ENCODE results near the gene DIPK1A.

Gene DIPK1A

DNA sequence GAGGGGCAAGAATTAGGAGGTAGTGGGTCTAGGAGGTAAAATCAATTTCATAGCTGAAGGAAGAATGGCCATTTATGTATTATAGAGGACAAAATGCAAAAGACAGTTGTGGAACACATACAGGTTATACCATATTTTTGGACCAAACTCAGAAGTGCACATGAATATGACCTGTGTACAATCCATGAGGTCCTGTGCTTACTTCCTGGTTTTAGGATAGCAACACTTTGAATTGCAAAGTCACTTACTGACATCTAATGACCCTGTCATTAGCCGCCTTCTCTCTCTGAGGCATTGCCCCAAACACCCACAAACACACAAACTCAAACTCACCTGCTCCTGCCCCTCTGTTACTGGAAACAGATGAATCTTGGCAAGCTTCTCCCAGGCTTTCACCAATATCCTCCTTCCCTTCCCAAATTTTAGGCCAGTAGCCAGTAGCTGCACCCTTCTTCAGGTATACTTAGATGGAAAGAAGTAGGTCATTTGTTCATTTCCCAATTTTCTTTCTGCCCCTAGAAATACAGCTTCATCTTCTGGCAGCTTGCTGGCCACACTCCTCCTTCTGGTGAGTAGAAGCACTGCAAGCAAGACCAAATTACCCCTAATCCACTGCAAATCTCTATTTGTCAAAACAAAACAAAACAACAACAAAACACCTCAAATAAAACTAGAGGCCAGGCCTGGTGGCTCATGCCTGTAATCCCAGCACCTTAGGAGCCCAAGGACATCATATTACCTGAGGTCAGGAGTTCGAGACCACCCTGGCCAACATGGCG, 143.1 kb downstream of the DIPK1A start:
- Histone ChIP-seq H3K79me2 (ENCODE audit: control insufficient read depth, insufficient read depth, low read length, poor library complexity) (no peaks in the 10 kb centered on the region), H3K4me2 (ENCODE audit: low read length) (no peak overlapping the region), H2AFZ (ENCODE audit: insufficient read depth, low read length, poor library complexity) (no peak overlapping the region), H2BK120ac (ENCODE audit: insufficient read depth, low read length, poor library complexity) (no peak overlapping the region), H3K36me3 (ENCODE audit: control insufficient read depth in 1 of 2, insufficient read depth in 2 of 2, low read length in 2 of 2) (no peaks in the 10 kb centered on the region), H3K4me1 (ENCODE audit: control insufficient read depth in 1 of 2, insufficient read depth in 2 of 2, low read length in 2 of 2) (peaks cover 3% of the 10 kb centered on the region in 2 experiments), H2AK5ac (ENCODE audit: low read length) (no peak overlapping the region), H4K91ac (ENCODE audit: low read depth, low read length) (no peak overlapping the region), H3K18ac (ENCODE audit: low read length) (no peak overlapping the region), H3K27ac (ENCODE audit: low read depth, low read length) (no peak overlapping the region), H3K23ac (ENCODE audit: low read length) (no peak overlapping the region), H4K12ac (ENCODE audit: low read depth, low read length) (no peak overlapping the region), H3K79me1 (ENCODE audit: low read length) (peaks cover 2% of the 10 kb centered on the region), H3K4me3 (ENCODE audit: low read depth, low read length) (no peak overlapping the region), H3K9ac (ENCODE audit: low read length) (no peak overlapping the region), H3K14ac (ENCODE audit: low read length) (no peak overlapping the region), H2BK12ac (ENCODE audit: low read length) (peak overlapping the region; percentile 59), H3K9me3 (ENCODE audit: insufficient read depth, low read depth, low read length) (no peaks in the 10 kb centered on the region), H2BK5ac (ENCODE audit: low read depth, low read length, poor library complexity) (no peak overlapping the region), H3K4ac (ENCODE audit: low read depth, low read length) (no peak overlapping the region), H3K27me3 (ENCODE audit: insufficient read depth, low read length) (no peaks in the 10 kb centered on the region), H4K8ac (ENCODE audit: low read depth, low read length) (peak overlapping the region; percentile 82)
- DNase-seq: peak in 1 of 2 donors; percentile 60
- no CpG with 5 or more reads among the region's 3 CpGs for WGBS (ENCODE audit: extremely low coverage, insufficient coverage, insufficient read length)

- Histone ChIP-seq H4K12ac (ENCODE audit: low read depth, low read length) (no peak overlapping the region), H3K36me3 (ENCODE audit: control insufficient read depth in 1 of 2, insufficient read depth in 2 of 2, low read length in 2 of 2) (no peaks in the 10 kb centered on the region), H2BK12ac (ENCODE audit: low read length) (no peak overlapping the region), H3K23ac (ENCODE audit: low read length) (peak overlapping the region; percentile 85), H3K4me2 (ENCODE audit: low read length) (no peak overlapping the region), H2BK5ac (ENCODE audit: low read depth, low read length, poor library complexity) (no peak overlapping the region), H4K91ac (ENCODE audit: low read depth, low read length) (no peak overlapping the region), H3K27me3 (ENCODE audit: insufficient read depth, low read length) (no peaks in the 10 kb centered on the region), H3K9ac (ENCODE audit: low read length) (no peak overlapping the region), H3K79me1 (ENCODE audit: low read length) (peaks cover 2% of the 10 kb centered on the region), H4K8ac (ENCODE audit: low read depth, low read length) (no peak overlapping the region), H3K27ac (ENCODE audit: low read depth, low read length) (no peak overlapping the region), H3K14ac (ENCODE audit: low read length) (no peak overlapping the region), H3K9me3 (ENCODE audit: insufficient read depth, low read depth, low read length) (no peaks in the 10 kb centered on the region), H3K4ac (ENCODE audit: low read depth, low read length) (no peak overlapping the region), H2AK5ac (ENCODE audit: low read length) (no peak overlapping the region), H3K79me2 (ENCODE audit: control insufficient read depth, insufficient read depth, low read length, poor library complexity) (no peaks in the 10 kb centered on the region), H3K4me1 (ENCODE audit: control insufficient read depth in 1 of 2, insufficient read depth in 2 of 2, low read length in 2 of 2) (no peaks in the 10 kb centered on the region), H3K4me3 (ENCODE audit: low read depth, low read length) (no peak overlapping the region), H3K18ac (ENCODE audit: low read length) (no peak overlapping the region), H2BK120ac (ENCODE audit: insufficient read depth, low read length, poor library complexity) (no peak overlapping the region), H2AFZ (ENCODE audit: insufficient read depth, low read length, poor library complexity) (no peak overlapping the region)
- WGBS (ENCODE audit: extremely low coverage, insufficient coverage, insufficient read length): no CpG with 5 or more reads among the region's 1 CpG
- no peak for DNase-seq
Observed at GRCh38 chr1:92817137-92817697, 144.0 kb downstream of the DIPK1A start.

DNA sequence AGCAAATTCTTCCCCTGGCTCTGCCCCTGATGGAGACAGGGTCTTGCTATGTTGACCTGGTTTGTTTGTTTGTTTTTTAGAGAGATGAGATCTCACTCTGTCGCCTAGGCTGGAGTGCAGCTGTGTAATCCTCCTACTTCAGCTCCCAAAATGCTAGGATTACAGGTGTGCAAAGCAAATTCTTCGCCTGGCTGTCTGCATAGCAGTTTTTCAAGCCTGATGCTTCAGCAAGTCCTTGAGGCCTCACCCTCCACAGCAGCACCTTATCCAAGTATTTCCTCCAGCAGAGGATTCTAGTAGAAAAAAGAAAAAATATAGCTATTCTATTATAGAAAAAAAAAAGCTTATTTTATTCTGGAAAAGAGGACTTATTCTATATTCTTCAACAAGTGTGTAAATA, 144.5 kb downstream of the DIPK1A start:
- H3K79me2 ChIP-seq (ENCODE audit: control insufficient read depth, insufficient read depth, low read length, poor library complexity): no peaks in the 10 kb centered on the region
- no peak overlapping the region for H2BK120ac ChIP-seq (ENCODE audit: insufficient read depth, low read length, poor library complexity)
- DNase-seq: no peak
- no peaks in the 10 kb centered on the region for H3K36me3 ChIP-seq (ENCODE audit: control insufficient read depth in 1 of 2, insufficient read depth in 2 of 2, low read length in 2 of 2)
- H2AK5ac ChIP-seq (ENCODE audit: low read length): no peak overlapping the region
- no peak overlapping the region for H4K12ac ChIP-seq (ENCODE audit: low read depth, low read length)
- no peak overlapping the region for H2BK12ac ChIP-seq (ENCODE audit: low read length)
- no peaks in the 10 kb centered on the region for H3K9me3 ChIP-seq (ENCODE audit: insufficient read depth, low read depth, low read length)
- no peak overlapping the region for H3K23ac ChIP-seq (ENCODE audit: low read length)
- no peaks in the 10 kb centered on the region for H3K4me1 ChIP-seq (ENCODE audit: control insufficient read depth in 1 of 2, insufficient read depth in 2 of 2, low read length in 2 of 2)
- no peaks in the 10 kb centered on the region for H3K27me3 ChIP-seq (ENCODE audit: insufficient read depth, low read length)
- no peak overlapping the region for H2BK5ac ChIP-seq (ENCODE audit: low read depth, low read length, poor library complexity)
- no peak overlapping the region for H3K18ac ChIP-seq (ENCODE audit: low read length)
- no peak overlapping the region for H3K4me3 ChIP-seq (ENCODE audit: low read depth, low read length)
- no peak overlapping the region for H3K14ac ChIP-seq (ENCODE audit: low read length)
- no peak overlapping the region for H2AFZ ChIP-seq (ENCODE audit: insufficient read depth, low read length, poor library complexity)
- H4K91ac ChIP-seq (ENCODE audit: low read depth, low read length): no peak overlapping the region
- H3K27ac ChIP-seq (ENCODE audit: low read depth, low read length): no peak overlapping the region
- H3K79me1 ChIP-seq (ENCODE audit: low read length): no peaks in the 10 kb centered on the region
- H3K9ac ChIP-seq (ENCODE audit: low read length): no peak overlapping the region
- WGBS (ENCODE audit: extremely low coverage, insufficient coverage, insufficient read length): no CpG with 5 or more reads among the region's 2 CpGs
- no peak overlapping the region for H3K4me2 ChIP-seq (ENCODE audit: low read length)
- no peak overlapping the region for H4K8ac ChIP-seq (ENCODE audit: low read depth, low read length)
- H3K4ac ChIP-seq (ENCODE audit: low read depth, low read length): no peak overlapping the region

DNA sequence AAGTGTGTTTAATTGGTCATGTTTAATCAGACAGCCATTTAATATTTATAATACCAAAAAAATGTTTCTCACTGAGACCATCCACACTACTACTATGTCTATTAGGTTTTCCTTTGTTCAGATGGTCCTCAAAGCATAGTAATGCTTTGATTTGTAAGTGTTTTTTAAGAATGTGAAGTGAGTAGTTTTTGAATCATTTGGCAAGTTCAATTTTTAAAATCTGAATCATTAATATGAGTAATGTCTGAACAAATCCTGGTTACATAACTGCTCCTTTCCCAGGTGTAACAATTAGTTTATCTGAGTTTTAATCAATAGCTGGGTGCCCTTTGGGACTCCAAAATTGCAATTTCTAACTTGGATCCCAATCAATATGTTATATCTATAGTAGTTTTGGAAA, 152.9 kb downstream of the DIPK1A start:
- no peak overlapping the region for H4K12ac ChIP-seq (ENCODE audit: low read depth, low read length)
- no peak overlapping the region for H3K4me2 ChIP-seq (ENCODE audit: low read length)
- peaks cover 0 to 7% of the 10 kb centered on the region in 2 experiments for H3K4me1 ChIP-seq (ENCODE audit: control insufficient read depth in 1 of 2, insufficient read depth in 2 of 2, low read length in 2 of 2)
- peak in 1 of 2 donors; percentile 60 for DNase-seq
- H3K9me3 ChIP-seq (ENCODE audit: insufficient read depth, low read depth, low read length): no peaks in the 10 kb centered on the region
- peak overlapping the region; percentile 54 for H4K8ac ChIP-seq (ENCODE audit: low read depth, low read length)
- no peak overlapping the region for H3K23ac ChIP-seq (ENCODE audit: low read length)
- H2AK5ac ChIP-seq (ENCODE audit: low read length): peak overlapping the region; percentile 79
- peak overlapping the region; percentile 49 for H2BK12ac ChIP-seq (ENCODE audit: low read length)
- no peak overlapping the region for H2AFZ ChIP-seq (ENCODE audit: insufficient read depth, low read length, poor library complexity)
- H3K4me3 ChIP-seq (ENCODE audit: low read depth, low read length): no peak overlapping the region
- H3K14ac ChIP-seq (ENCODE audit: low read length): no peak overlapping the region
- H3K9ac ChIP-seq (ENCODE audit: low read length): no peak overlapping the region
- H3K18ac ChIP-seq (ENCODE audit: low read length): no peak overlapping the region
- H3K36me3 ChIP-seq (ENCODE audit: control insufficient read depth in 1 of 2, insufficient read depth in 2 of 2, low read length in 2 of 2): no peaks in the 10 kb centered on the region
- H2BK5ac ChIP-seq (ENCODE audit: low read depth, low read length, poor library complexity): no peak overlapping the region
- no peak overlapping the region for H3K27ac ChIP-seq (ENCODE audit: low read depth, low read length)
- H2BK120ac ChIP-seq (ENCODE audit: insufficient read depth, low read length, poor library complexity): no peak overlapping the region
- H3K27me3 ChIP-seq (ENCODE audit: insufficient read depth, low read length): no peaks in the 10 kb centered on the region
- no peak overlapping the region for H4K91ac ChIP-seq (ENCODE audit: low read depth, low read length)
- H3K79me2 ChIP-seq (ENCODE audit: control insufficient read depth, insufficient read depth, low read length, poor library complexity): peaks cover 1% of the 10 kb centered on the region
- H3K79me1 ChIP-seq (ENCODE audit: low read length): peaks cover 6% of the 10 kb centered on the region
- H3K4ac ChIP-seq (ENCODE audit: low read depth, low read length): no peak overlapping the region
